Endodermal cell (in vitro differentiated cells): ENCODE measurements around the gene MAPK8. TPM values are rescaled to one million over a fixed set of nuclear protein-coding genes. Genes with fewer than 3 reads are reported as not detected.

Source experiments
- DNase-seq: peaks from one replicate; pipeline ENCODE4 v3.0.0-alpha.2; 2017
- H3K27ac ChIP-seq: 2 replicates; pipeline ENCODE4 v1.5.1; 2013; ENCODE audit warnings: mild to moderate bottlenecking, low read depth, low read length, moderate library complexity
- H3K27me3 ChIP-seq: 2 replicates; pipeline ENCODE4 v1.6.1; 2013; ENCODE audit warnings: mild to moderate bottlenecking, low read length, moderate library complexity; ENCODE audit not compliant: insufficient read depth, control insufficient read depth, poor library complexity, severe bottlenecking
- H3K36me3 ChIP-seq: 2 replicates; pipeline ENCODE4 v1.7.0; 2013; ENCODE audit warnings: mild to moderate bottlenecking, low read length, moderate library complexity; ENCODE audit not compliant: control insufficient read depth, insufficient read depth
- H3K4me1 ChIP-seq: one replicate; pipeline ENCODE4 v1.7.0; 2013; ENCODE audit warnings: low read length; ENCODE audit not compliant: control insufficient read depth, insufficient read depth
- H3K4me3 ChIP-seq: 2 replicates; pipeline ENCODE4 v1.5.1; 2013; ENCODE audit warnings: mild to moderate bottlenecking, low read length, moderate library complexity
- H3K9ac ChIP-seq: 2 replicates; pipeline ENCODE4 v1.6.1; 2013; ENCODE audit warnings: mild to moderate bottlenecking, low read length, moderate library complexity; ENCODE audit not compliant: poor library complexity, severe bottlenecking; ENCODE audit errors: extremely low read depth
- H3K9me3 ChIP-seq: 2 replicates; pipeline ENCODE4 v1.6.1; 2013; ENCODE audit warnings: mild to moderate bottlenecking, low read length, moderate library complexity; ENCODE audit not compliant: control insufficient read depth
- H3K27ac Mint-ChIP-seq: 2 replicates; pipeline ENCODE4 v1.8.0; 2020; ENCODE audit warnings: mixed read lengths
- H3K27me3 Mint-ChIP-seq: 2 replicates; pipeline ENCODE4 v1.8.0; 2021; ENCODE audit warnings: mild to moderate bottlenecking, mixed read lengths; ENCODE audit not compliant: insufficient read depth
- H3K36me3 Mint-ChIP-seq: 2 replicates; pipeline ENCODE4 v1.8.0; 2020; ENCODE audit warnings: low read depth, mixed read lengths
- H3K4me1 Mint-ChIP-seq: 2 replicates; pipeline ENCODE4 v1.8.0; 2020; ENCODE audit warnings: mixed read lengths
- H3K4me3 Mint-ChIP-seq: 2 replicates; pipeline ENCODE4 v1.8.0; 2020; ENCODE audit warnings: mild to moderate bottlenecking, moderate library complexity, mixed read lengths
- H3K9me3 Mint-ChIP-seq: 2 replicates; pipeline ENCODE4 v1.8.0; 2020; ENCODE audit warnings: mild to moderate bottlenecking, mixed read lengths
- CTCF ChIP-seq: fragments of 200-600 bp; sonication (generic); conservative IDR thresholded peaks from 2 replicates; pipeline ENCODE4 v1.5.0; 2021; ENCODE audit warnings: antibody characterized with exemption, mild to moderate bottlenecking
- WGBS, 2 experiments: methylation state at CpG; one replicate each; pipeline versions ENCODE4 v1.1.5 to v1.1.7; 2013; ENCODE audit warnings: missing lambda C conversion rate in 2 of 2, mixed read lengths in 1 of 2; ENCODE audit not compliant: insufficient coverage in 1 of 2, insufficient read length in 1 of 2; 5-methylcytosine and 5-hydroxymethylcytosine counted together
- total RNA-seq, 2 donors: library from RNA; stranded (reverse); fragmentation: NEBNext Ultra II Directional in 1 of 2; extraction: Animal tissue kit (Norgen Biotek cat#: 25700) in 1 of 2; gene quantifications; 2 replicates in 1 of 2; 3 replicates in 1 of 2; pipeline ENCODE4 v1.2.1, GENCODE V29; 2021

The MAPK8 gene
- total RNA-seq, 2 donors from 2014 or later, result 84.2 to 146 TPM

GRCh38 chr10:48485711-48486110, 179.2 kb downstream of the MAPK8 start:
- Mint-ChIP-seq H3K27me3 (peaks cover 32% of the 10 kb centered on the region), H3K4me3 (no peak overlapping the region), H3K27ac (no peak overlapping the region), H3K9me3 (no peaks in the 10 kb centered on the region), H3K4me1 (peaks cover 17% of the 10 kb centered on the region), H3K36me3 (no peaks in the 10 kb centered on the region)
- H3K27ac ChIP-seq, result no peak overlapping the region
- H3K36me3 ChIP-seq, result no peaks in the 10 kb centered on the region
- no peak overlapping the region for H3K9ac ChIP-seq
- no peaks in the 10 kb centered on the region for H3K9me3 ChIP-seq
- H3K4me3 ChIP-seq, result no peak overlapping the region
- no peak for TF ChIP-seq CTCF
- peaks cover 3% of the 10 kb centered on the region for H3K4me1 ChIP-seq
- peaks cover 40% of the 10 kb centered on the region for H3K27me3 ChIP-seq
- no peak for DNase-seq

GRCh38 chr10:48487244-48487643, 180.8 kb downstream of the MAPK8 start:
- 85 to 92% methylated on average over 1 of the region's 1 CpG for WGBS, 2 experiments
- Mint-ChIP-seq H3K27me3 (peaks cover 32% of the 10 kb centered on the region), H3K27ac (no peak overlapping the region), H3K9me3 (no peaks in the 10 kb centered on the region), H3K36me3 (no peaks in the 10 kb centered on the region), H3K4me1 (peaks cover 15% of the 10 kb centered on the region), H3K4me3 (no peak overlapping the region)
- Histone ChIP-seq H3K27ac (no peak overlapping the region), H3K9me3 (no peaks in the 10 kb centered on the region), H3K36me3 (no peaks in the 10 kb centered on the region), H3K27me3 (peaks cover 40% of the 10 kb centered on the region), H3K4me1 (peaks cover 3% of the 10 kb centered on the region), H3K9ac (no peak overlapping the region), H3K4me3 (no peak overlapping the region)
- DNase-seq, result no peak
- no peak for TF ChIP-seq CTCF

Other genes starting within 250 kb of the MAPK8 start
- 1 to 10 TPM in 1 of 2 donors, under 1 TPM in 1; 0.44 to 1.5 TPM for gene FRMPD2, start 32.0 kb upstream of the MAPK8 start, total RNA-seq